ENCODE data around the gene PER3.
"Not testable (repeated sequence)": the region's sequence is repeated elsewhere in the genome, so short reads cannot be mapped to it uniquely, and the experiment has no call there.

PER3 gene

GRCh38 chr1:7780976-7781375, 3.1 kb upstream of the PER3 start:
- DNase-seq, result no peak

- DNase-seq, result no peak
Measured at GRCh38 chr1:7781501-7781900, 2.6 kb upstream of the PER3 start.

GRCh38 chr1:7781923-7782495, 2.1 kb upstream of the PER3 start:
- DNase-seq, result no peak

GRCh38 chr1:7783178-7783711, 846 bp upstream of the PER3 start:
- DNase-seq, result no peak

GRCh38 chr1:7784492-7785071, 491 bp downstream of the PER3 start:
- no peak for DNase-seq

- no peak for DNase-seq
Measured at GRCh38 chr1:7785108-7785507, 1.0 kb downstream of the PER3 start.

GRCh38 chr1:7786795-7787194, 2.7 kb downstream of the PER3 start:
- DNase-seq, result no peak

GRCh38 chr1:7789828-7790227, 5.7 kb downstream of the PER3 start:
- DNase-seq, result no peak

GRCh38 chr1:7791027-7791426, 6.9 kb downstream of the PER3 start:
- not testable (repeated sequence) for DNase-seq

GRCh38 chr1:7795406-7795805, 11.3 kb downstream of the PER3 start:
- no peak for DNase-seq

GRCh38 chr1:7805460-7805859, 21.4 kb downstream of the PER3 start:
- DNase-seq, result no peak

GRCh38 chr1:7808253-7808844, 24.3 kb downstream of the PER3 start:
- no peak for DNase-seq

GRCh38 chr1:7809742-7810141, 25.7 kb downstream of the PER3 start:
- DNase-seq, result no peak

- no peak for DNase-seq
Measured at GRCh38 chr1:7810395-7810794, 26.3 kb downstream of the PER3 start.

- DNase-seq, result no peak
Measured at GRCh38 chr1:7811476-7811875, 27.4 kb downstream of the PER3 start.

- DNase-seq, result no peak
Measured at GRCh38 chr1:7813677-7814373, 29.7 kb downstream of the PER3 start.

- DNase-seq, result no peak
Measured at GRCh38 chr1:7821282-7821681, 37.2 kb downstream of the PER3 start.

- no peak for DNase-seq
Measured at GRCh38 chr1:7824701-7825100, 40.6 kb downstream of the PER3 start.

GRCh38 chr1:7826363-7826762, 42.3 kb downstream of the PER3 start:
- no peak for DNase-seq

- peak; percentile 17 for DNase-seq
Measured at GRCh38 chr1:7827126-7827955, 43.2 kb downstream of the PER3 start.

- DNase-seq, result no peak
Measured at GRCh38 chr1:7831458-7831857, 47.4 kb downstream of the PER3 start.

- DNase-seq, result no peak
Measured at GRCh38 chr1:7833035-7833434, 48.9 kb downstream of the PER3 start.

- DNase-seq, result no peak
Measured at GRCh38 chr1:7838714-7839113, 54.6 kb downstream of the PER3 start.
